ENCODE data around the gene FUT4.

The FUT4 gene

GRCh38 chr11:94557421-94557820, 13.7 kb downstream of the FUT4 start:
- Histone ChIP-seq H3K9me3 (ENCODE audit: severe bottlenecking) (no peaks in the 10 kb centered on the region), H3K4me3 (ENCODE audit: low read depth, low read length) (no peak overlapping the region), H3K27ac (no peak overlapping the region), H3K36me3 (no peaks in the 10 kb centered on the region), H3K27me3 (ENCODE audit: insufficient read depth, low read depth, severe bottlenecking) (no peaks in the 10 kb centered on the region)
- TF ChIP-seq, protein P1, sequence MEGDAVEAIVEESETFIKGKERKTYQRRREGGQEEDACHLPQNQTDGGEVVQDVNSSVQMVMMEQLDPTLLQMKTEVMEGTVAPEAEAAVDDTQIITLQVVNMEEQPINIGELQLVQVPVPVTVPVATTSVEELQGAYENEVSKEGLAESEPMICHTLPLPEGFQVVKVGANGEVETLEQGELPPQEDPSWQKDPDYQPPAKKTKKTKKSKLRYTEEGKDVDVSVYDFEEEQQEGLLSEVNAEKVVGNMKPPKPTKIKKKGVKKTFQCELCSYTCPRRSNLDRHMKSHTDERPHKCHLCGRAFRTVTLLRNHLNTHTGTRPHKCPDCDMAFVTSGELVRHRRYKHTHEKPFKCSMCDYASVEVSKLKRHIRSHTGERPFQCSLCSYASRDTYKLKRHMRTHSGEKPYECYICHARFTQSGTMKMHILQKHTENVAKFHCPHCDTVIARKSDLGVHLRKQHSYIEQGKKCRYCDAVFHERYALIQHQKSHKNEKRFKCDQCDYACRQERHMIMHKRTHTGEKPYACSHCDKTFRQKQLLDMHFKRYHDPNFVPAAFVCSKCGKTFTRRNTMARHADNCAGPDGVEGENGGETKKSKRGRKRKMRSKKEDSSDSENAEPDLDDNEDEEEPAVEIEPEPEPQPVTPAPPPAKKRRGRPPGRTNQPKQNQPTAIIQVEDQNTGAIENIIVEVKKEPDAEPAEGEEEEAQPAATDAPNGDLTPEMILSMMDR (IDR thresholded peaks at IDR 0.05; ENCODE audit: low read depth, low read length) = no peak
- DNase-seq = no peak

- H3K36me3 ChIP-seq = no peaks in the 10 kb centered on the region
- H3K27me3 ChIP-seq (ENCODE audit: insufficient read depth, low read depth, severe bottlenecking) = no peaks in the 10 kb centered on the region
- no peak overlapping the region for H3K27ac ChIP-seq
- H3K9me3 ChIP-seq (ENCODE audit: severe bottlenecking) = no peaks in the 10 kb centered on the region
- no peak overlapping the region for H3K4me3 ChIP-seq (ENCODE audit: low read depth, low read length)
- TF ChIP-seq, protein P1 (IDR thresholded peaks at IDR 0.05; ENCODE audit: low read depth, low read length) = no peak
- DNase-seq = no peak
These were observed 14.3 kb downstream of the FUT4 start for GRCh38 chr11:94557992-94558391.

- Histone ChIP-seq H3K27ac (no peak overlapping the region), H3K27me3 (ENCODE audit: insufficient read depth, low read depth, severe bottlenecking) (no peaks in the 10 kb centered on the region), H3K4me3 (ENCODE audit: low read depth, low read length) (no peak overlapping the region), H3K9me3 (ENCODE audit: severe bottlenecking) (no peaks in the 10 kb centered on the region), H3K36me3 (no peaks in the 10 kb centered on the region)
- DNase-seq = no peak
- TF ChIP-seq, protein P1 (IDR thresholded peaks at IDR 0.05; ENCODE audit: low read depth, low read length) = no peak
These were observed 14.7 kb downstream of the FUT4 start for GRCh38 chr11:94558468-94558867.

- H3K4me3 ChIP-seq (ENCODE audit: low read depth, low read length) = no peak overlapping the region
- H3K27me3 ChIP-seq (ENCODE audit: insufficient read depth, low read depth, severe bottlenecking) = no peaks in the 10 kb centered on the region
- TF ChIP-seq, protein P1 (IDR thresholded peaks at IDR 0.05; ENCODE audit: low read depth, low read length) = no peak
- DNase-seq = no peak
- no peaks in the 10 kb centered on the region for H3K9me3 ChIP-seq (ENCODE audit: severe bottlenecking)
- H3K36me3 ChIP-seq = no peaks in the 10 kb centered on the region
- H3K27ac ChIP-seq = no peak overlapping the region
These were observed 15.2 kb downstream of the FUT4 start for GRCh38 chr11:94558932-94559331.

DNA sequence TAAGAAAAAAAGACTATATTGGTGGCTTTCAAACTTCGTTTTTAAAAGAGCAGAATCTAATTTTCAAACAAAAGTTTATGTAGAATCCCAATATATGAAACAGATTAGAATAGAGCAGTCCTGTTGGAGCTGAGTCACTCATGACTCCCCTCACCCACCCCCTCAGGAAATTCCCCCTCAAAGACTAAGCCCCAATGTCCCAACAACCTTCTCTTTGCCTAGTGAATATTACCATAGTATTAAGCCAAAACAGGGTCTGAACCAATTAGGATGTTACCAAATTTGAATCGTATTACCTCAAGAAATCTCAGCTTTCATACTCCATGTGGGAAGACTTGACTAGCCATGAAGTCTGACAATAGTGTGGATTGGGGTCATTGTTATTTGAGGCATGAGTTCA, 15.6 kb downstream of the FUT4 start:
- Histone ChIP-seq H3K27me3 (ENCODE audit: insufficient read depth, low read depth, severe bottlenecking) (no peaks in the 10 kb centered on the region), H3K27ac (no peak overlapping the region), H3K36me3 (no peaks in the 10 kb centered on the region), H3K9me3 (ENCODE audit: severe bottlenecking) (no peaks in the 10 kb centered on the region), H3K4me3 (ENCODE audit: low read depth, low read length) (no peak overlapping the region)
- TF ChIP-seq, protein P1 (IDR thresholded peaks at IDR 0.05; ENCODE audit: low read depth, low read length) = no peak
- no peak for DNase-seq

GRCh38 chr11:94560834-94561233, 17.1 kb downstream of the FUT4 start:
- no peaks in the 10 kb centered on the region for H3K9me3 ChIP-seq (ENCODE audit: severe bottlenecking)
- H3K36me3 ChIP-seq = no peaks in the 10 kb centered on the region
- no peak for DNase-seq
- TF ChIP-seq, protein P1 (IDR thresholded peaks at IDR 0.05; ENCODE audit: low read depth, low read length) = no peak
- H3K27me3 ChIP-seq (ENCODE audit: insufficient read depth, low read depth, severe bottlenecking) = no peaks in the 10 kb centered on the region
- H3K27ac ChIP-seq = no peak overlapping the region
- no peak overlapping the region for H3K4me3 ChIP-seq (ENCODE audit: low read depth, low read length)

Data from WERI-Rb-1 (cell line).